Measurements from ENCODE around the gene RAB33A. TPM values are rescaled to one million over a fixed set of nuclear protein-coding genes. Genes with fewer than 3 reads are reported as not detected.

The RAB33A gene
- total RNA-seq (2022; extraction: Qiagen RNA extraction), result 0.07 to 0.32 TPM (median 0.18 TPM) in 5 replicates

GRCh38 chrX:130171446-130172126 is at the start of gene RAB33A:
Gene RAB33A (plus strand): TSS chrX:130171962. CDS start chrX:130172063, 101 bp downstream.

GRCh38 chrX:130165703-130166502 is 5.9 kb upstream of the RAB33A start, which contains the start of gene AIFM1:
Gene AIFM1 (minus strand): TSS chrX:130165841. CDS start chrX:130165656, 185 bp downstream.

Other genes starting within 250 kb of the RAB33A start
- 7.4 to 11.6 TPM (median 10.5 TPM) in 5 replicates for gene BCORL1, start 189.3 kb upstream of the RAB33A start, total RNA-seq (2022; extraction: Qiagen RNA extraction)
- gene ELF4, start 61.5 kb upstream of the RAB33A start, total RNA-seq (2022; extraction: Qiagen RNA extraction), result 24.0 to 29.0 TPM (median 26.2 TPM) in 5 replicates
- gene AIFM1, start 6.1 kb upstream of the RAB33A start, total RNA-seq (2022; extraction: Qiagen RNA extraction), result 66.5 to 71.9 TPM (median 70.7 TPM) in 5 replicates
- 2.3 to 3.7 TPM (median 2.4 TPM) in 5 replicates for gene ZNF280C, start 96.9 kb downstream of the RAB33A start, total RNA-seq (2022; extraction: Qiagen RNA extraction)
- 15.4 to 18.2 TPM (median 16.5 TPM) in 5 replicates for gene SLC25A14, start 168.0 kb downstream of the RAB33A start, total RNA-seq (2022; extraction: Qiagen RNA extraction)
- not detected in 5 replicates for gene GPR119, start 213.7 kb downstream of the RAB33A start, total RNA-seq (2022; extraction: Qiagen RNA extraction)
- 25.6 to 32.8 TPM (median 27.1 TPM) in 5 replicates for gene RBMX2, start 230.0 kb downstream of the RAB33A start, total RNA-seq (2022; extraction: Qiagen RNA extraction)